Chondrocyte (in vitro differentiated cells): ENCODE data around the gene SPATA6. TPM values are rescaled to one million over a fixed set of nuclear protein-coding genes. Genes with fewer than 3 reads are reported as not detected.

Source experiments
- DNase-seq: peaks from one replicate; pipeline ENCODE4 v3.0.0; 2021; ENCODE audit warnings: mixed read lengths, low spot score
- H3K27ac Mint-ChIP-seq: one replicate; pipeline ENCODE4 v1.8.0; 2021; ENCODE audit warnings: mild to moderate bottlenecking, moderate library complexity, mixed read lengths; ENCODE audit not compliant: unreplicated experiment
- H3K27me3 Mint-ChIP-seq: 2 replicates; pipeline ENCODE4 v1.8.0; 2021; ENCODE audit warnings: low read depth, mixed read lengths
- H3K36me3 Mint-ChIP-seq: 2 replicates; pipeline ENCODE4 v1.8.0; 2021; ENCODE audit warnings: low read depth, mixed read lengths
- H3K4me1 Mint-ChIP-seq: 2 replicates; pipeline ENCODE4 v1.8.0; 2021; ENCODE audit warnings: low read depth, mild to moderate bottlenecking, mixed read lengths
- H3K4me3 Mint-ChIP-seq: one replicate; pipeline ENCODE4 v1.8.0; 2021; ENCODE audit warnings: mild to moderate bottlenecking, moderate library complexity, mixed read lengths; ENCODE audit not compliant: unreplicated experiment
- H3K9me3 Mint-ChIP-seq: 2 replicates; pipeline ENCODE4 v1.8.0; 2021; ENCODE audit warnings: low read depth, mixed read lengths
- CTCF ChIP-seq: fragments of 200-600 bp; sonication (generic); IDR thresholded peaks from 2 replicates; pipeline ENCODE4 v1.5.0; 2021; ENCODE audit warnings: antibody characterized with exemption, mild to moderate bottlenecking, moderate library complexity
- total RNA-seq: library from RNA; stranded (reverse); gene quantifications from 3 replicates; pipeline ENCODE4 v1.2.1, GENCODE V29; 2021

The SPATA6 gene
- total RNA-seq, 1 donor from 2014 or later = 3.8 TPM

GRCh38 chr1:48263041-48263440 lies 209.0 kb downstream of the SPATA6 start:
- Mint-ChIP-seq H3K27ac (no peak overlapping the region), H3K9me3 (peaks cover 3% of the 10 kb centered on the region), H3K27me3 (no peaks in the 10 kb centered on the region), H3K4me3 (no peak overlapping the region), H3K4me1 (peaks cover 6% of the 10 kb centered on the region), H3K36me3 (no peaks in the 10 kb centered on the region)
- no peak for TF ChIP-seq CTCF
- no peak for DNase-seq

GRCh38 chr1:48261881-48262400 lies 210.1 kb downstream of the SPATA6 start:
- H3K4me1 Mint-ChIP-seq = peaks cover 6% of the 10 kb centered on the region
- H3K4me3 Mint-ChIP-seq = no peak overlapping the region
- no peak overlapping the region for H3K27ac Mint-ChIP-seq

GRCh38 chr1:48258106-48258505 lies 213.9 kb downstream of the SPATA6 start:
- peaks cover 8% of the 10 kb centered on the region for H3K27me3 Mint-ChIP-seq
- no peaks in the 10 kb centered on the region for H3K4me1 Mint-ChIP-seq
- H3K4me3 Mint-ChIP-seq = no peak overlapping the region
- H3K36me3 Mint-ChIP-seq = no peaks in the 10 kb centered on the region
- TF ChIP-seq CTCF = no peak
- DNase-seq = no peak
- H3K9me3 Mint-ChIP-seq = no peaks in the 10 kb centered on the region
- H3K27ac Mint-ChIP-seq = no peak overlapping the region

More at GRCh38 chr1:48261881-48262400, 210.1 kb downstream of the SPATA6 start:
- no peak for TF ChIP-seq CTCF
- Mint-ChIP-seq H3K36me3 (no peaks in the 10 kb centered on the region), H3K27me3 (no peaks in the 10 kb centered on the region), H3K9me3 (peaks cover 3% of the 10 kb centered on the region)
- no peak for DNase-seq

- H3K27ac Mint-ChIP-seq = no peak overlapping the region
- H3K36me3 Mint-ChIP-seq = no peaks in the 10 kb centered on the region
- no peaks in the 10 kb centered on the region for H3K9me3 Mint-ChIP-seq
- no peak for TF ChIP-seq CTCF
- DNase-seq = no peak
- peaks cover 8% of the 10 kb centered on the region for H3K27me3 Mint-ChIP-seq
- H3K4me1 Mint-ChIP-seq = no peaks in the 10 kb centered on the region
- H3K4me3 Mint-ChIP-seq = no peak overlapping the region
These were observed 217.8 kb downstream of the SPATA6 start for GRCh38 chr1:48254254-48254653.

- no peak for TF ChIP-seq CTCF
- no peak overlapping the region for H3K4me3 Mint-ChIP-seq
- DNase-seq = no peak
- H3K36me3 Mint-ChIP-seq = no peaks in the 10 kb centered on the region
- H3K27me3 Mint-ChIP-seq = peaks cover 12% of the 10 kb centered on the region
- H3K27ac Mint-ChIP-seq = no peak overlapping the region
- no peaks in the 10 kb centered on the region for H3K9me3 Mint-ChIP-seq
- no peaks in the 10 kb centered on the region for H3K4me1 Mint-ChIP-seq
These were observed 220.2 kb downstream of the SPATA6 start for GRCh38 chr1:48251821-48252220.
